GM18520 (cell line): ENCODE results near the gene DOCK4.
A peak's percentile ranks its signal among the peaks of the same experiment; 100 is the strongest.

Experiments
- ATAC-seq: cut with Tn5 transposase; IDR thresholded peaks from one replicate; pipeline ENCODE4 v1.9.1; 2021; ENCODE audit not compliant: unreplicated experiment

Gene DOCK4

DNA sequence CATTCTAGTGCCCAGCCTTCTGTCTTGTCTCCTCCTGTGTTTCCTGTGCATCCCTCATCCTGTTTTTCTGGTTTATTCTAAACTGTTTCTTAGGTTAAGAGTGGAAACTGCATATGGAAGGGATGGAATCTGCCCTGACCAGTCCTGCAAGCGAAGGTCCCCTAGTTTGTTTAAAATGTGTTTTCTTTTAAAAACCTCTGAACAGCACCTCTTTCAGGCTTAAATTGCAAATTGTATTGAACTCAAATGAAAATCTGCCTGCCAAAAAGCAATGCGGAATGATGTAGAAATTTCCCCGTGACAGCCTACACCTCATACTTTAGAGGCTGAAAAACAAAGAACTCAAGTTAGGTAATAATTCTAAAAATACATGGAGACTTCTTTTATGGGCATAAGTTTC lies 421.1 kb downstream of the DOCK4 start:
- no peak for ATAC-seq

DNA sequence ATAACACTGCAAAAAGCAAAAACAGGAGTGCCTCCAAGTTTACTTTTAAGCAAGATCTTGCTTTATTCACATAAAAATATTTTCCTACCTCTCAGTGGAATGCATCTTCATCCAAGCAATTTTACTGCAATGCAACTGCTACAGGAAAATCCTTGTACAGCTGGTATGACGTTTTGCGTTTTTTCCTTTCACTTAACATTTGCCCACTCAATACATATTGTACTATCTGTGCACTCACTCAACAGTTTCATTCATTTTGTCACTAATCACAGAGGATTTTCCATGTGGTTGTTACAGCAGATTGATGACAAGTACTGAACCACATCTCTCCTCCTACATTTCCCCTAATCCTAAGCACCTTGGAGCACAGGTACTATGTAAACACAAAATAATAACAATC lies 421.9 kb downstream of the DOCK4 start:
- no peak for ATAC-seq

DNA sequence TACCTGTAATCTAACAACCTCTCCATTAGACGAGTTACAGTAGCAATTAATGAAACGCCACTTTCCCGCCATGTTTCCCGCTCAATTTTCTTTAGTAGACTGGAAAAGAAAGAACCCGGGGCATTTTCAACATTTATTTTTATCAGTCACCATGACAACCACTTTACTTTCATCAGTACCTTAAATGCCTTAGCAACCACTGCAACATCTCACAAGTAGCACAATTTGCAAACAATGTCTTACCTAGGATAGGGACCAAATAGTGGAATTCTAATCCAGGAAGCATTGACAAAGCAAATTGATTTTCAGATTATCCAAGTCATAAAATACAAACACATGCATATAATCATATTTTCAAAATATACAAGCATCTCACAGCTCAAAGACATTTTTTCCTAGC lies 422.3 kb downstream of the DOCK4 start:
- ATAC-seq = no peak

DNA sequence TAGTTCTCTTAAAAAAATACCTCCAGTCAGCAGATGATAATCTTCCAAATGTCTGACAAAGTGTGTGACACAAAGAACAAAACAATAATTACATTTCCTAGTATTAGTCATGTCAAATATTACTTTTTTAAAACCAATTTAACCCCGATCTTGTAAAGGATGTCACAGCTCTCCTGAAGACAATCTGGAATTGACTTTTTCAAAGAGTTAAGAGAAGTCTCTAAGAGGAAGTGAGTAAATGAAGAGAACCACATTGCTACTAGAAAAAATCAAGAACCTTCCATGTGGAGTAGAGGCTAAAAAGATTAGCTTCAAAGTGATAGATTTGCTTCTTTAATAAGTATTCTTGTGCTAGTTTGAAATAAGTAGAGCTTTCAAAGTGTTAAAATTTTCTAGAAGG lies 425.7 kb downstream of the DOCK4 start:
- no peak for ATAC-seq

DNA sequence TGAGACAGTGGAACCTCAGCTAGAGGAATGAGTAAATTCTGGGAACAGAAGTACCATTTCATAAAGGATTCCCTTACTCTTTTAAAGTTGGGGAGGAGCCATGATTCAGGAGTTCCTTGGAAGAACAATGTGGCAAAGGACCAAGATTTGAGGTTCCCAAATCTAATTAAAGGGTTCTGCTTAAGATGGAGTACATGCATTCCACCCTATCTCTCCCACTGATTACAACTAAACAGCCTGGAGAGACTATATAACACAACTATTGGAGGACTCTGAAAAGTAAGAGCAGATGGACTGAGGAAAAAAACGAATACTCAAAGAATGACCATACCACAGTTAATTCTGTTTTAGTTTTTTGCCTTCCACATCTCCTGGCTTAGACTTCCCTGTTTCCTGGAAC lies 431.0 kb downstream of the DOCK4 start:
- no peak for ATAC-seq

DNA sequence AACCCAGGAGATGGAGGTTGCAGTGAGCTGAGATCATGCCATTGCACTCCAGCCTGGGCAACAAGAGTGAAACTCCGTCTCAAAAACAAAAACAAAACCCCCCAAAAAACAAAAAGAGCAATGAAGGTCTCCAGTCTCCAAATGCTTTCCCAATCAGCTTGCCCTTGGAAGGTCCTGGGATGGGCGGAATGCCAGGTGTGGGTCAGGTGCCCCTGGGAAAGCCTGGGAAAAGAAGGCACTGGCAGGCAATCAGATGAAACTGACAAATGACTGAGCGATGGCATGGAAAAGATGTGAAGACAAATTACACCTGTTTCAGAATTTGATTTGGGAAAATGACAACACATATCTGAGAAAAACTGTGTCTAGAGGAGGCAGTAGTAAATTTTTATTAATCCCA lies 433.5 kb downstream of the DOCK4 start:
- no peak for ATAC-seq

DNA sequence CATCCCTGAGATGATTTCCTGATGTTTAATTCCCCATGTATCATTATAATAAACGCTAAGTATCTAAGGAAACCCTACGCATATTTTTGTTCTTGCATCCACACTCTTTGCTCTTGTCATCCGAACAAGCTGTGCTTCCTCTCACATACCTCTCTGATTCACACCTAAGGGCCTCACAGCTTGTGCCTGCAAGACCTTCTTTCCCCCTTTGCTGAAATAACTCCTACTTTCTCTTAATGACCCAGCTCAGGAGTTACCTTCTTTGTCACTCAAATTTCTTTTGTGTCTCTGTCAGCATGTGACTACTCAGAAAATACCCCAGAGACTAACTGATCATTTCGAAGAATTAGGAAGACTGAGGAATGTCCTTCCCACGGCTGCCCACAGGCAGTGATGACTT lies 434.6 kb downstream of the DOCK4 start:
- no peak for ATAC-seq

DNA sequence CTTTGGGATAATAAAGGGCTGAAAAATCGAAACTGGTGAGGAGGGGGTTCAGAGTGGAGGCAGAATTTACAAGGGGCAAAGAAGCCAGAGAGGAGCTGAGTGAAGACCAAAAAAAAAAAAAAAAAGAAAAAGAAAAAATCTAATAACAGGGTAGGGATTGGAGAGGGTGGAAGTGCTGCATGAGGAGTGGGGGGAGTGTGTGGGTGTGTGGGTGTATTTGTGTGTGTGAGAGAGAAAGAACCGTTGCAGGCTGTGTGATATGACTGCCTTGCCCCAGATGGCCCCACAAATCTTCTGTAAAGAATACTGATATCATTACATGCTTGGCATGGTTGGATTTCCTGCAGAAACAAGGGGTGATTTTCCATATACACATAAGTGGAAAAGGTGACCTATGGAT lies 436.1 kb downstream of the DOCK4 start:
- no peak for ATAC-seq

DNA sequence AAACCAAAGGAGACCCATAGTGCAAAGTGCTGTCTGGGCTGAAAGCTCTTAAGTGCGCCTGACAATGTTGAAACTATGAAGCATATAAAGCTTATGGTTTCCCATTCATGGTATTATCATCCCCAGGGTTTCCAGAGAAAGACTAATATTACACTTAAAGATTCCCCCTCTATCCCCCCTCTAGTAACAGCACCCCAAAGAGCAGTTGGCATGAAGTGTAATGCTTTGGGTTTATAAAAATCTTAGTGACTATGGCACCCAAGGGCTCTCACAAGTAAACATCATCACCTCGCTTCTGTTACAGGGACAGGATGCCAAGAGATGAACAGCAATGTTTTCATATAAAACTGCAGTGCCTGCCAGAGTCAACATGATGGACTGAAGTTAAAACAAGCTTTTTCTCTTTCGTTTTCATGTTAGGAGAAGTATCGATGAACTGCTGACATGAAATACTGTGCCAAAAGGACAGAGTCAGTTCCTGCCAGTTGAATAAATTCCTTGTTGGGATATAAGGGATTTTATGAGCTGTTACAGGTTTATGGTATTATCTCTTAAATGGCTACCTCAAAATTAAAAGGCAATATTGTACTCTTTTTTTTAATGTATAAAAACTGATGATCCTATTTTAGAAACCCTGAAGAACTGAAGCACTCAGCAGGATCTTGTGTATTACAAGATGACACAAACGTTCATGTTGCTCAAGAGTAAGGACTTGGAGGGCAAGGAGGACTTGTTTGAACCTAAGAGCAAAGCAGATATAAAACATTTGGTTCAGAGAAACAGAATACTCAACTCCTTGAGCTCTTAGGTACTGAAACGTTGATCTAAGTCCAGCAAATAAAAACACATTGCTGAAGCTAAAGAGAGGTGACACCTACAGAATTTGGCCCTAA lies 440.2 kb downstream of the DOCK4 start:
- ATAC-seq = no peak

DNA sequence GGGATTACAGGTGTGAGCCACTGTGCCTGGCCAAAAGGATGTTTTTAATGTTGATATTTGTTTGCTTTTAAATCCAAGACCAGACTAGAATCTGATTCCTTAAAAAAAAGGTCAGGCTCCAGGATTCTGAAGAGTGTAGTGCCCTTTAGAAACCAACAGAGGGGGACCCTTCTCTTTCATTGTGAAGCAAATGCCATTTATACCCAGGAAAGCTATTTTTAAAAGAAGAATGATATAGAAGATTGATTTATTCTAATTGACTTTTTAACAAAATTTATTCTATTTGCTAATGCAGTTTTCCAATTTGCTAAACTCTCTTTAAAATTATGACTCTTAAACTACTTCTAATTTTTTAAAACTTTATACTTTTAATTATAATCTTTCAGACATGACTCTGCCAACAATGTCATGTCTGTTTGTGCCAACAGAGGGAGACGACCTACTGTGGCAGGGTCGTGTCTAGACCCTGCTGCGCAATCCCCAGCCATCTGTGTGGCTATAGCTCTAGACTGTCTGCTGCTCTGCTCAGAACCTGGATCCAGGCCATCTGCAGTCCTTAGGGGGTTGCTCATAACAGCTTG lies 442.9 kb downstream of the DOCK4 start:
- no peak for ATAC-seq

DNA sequence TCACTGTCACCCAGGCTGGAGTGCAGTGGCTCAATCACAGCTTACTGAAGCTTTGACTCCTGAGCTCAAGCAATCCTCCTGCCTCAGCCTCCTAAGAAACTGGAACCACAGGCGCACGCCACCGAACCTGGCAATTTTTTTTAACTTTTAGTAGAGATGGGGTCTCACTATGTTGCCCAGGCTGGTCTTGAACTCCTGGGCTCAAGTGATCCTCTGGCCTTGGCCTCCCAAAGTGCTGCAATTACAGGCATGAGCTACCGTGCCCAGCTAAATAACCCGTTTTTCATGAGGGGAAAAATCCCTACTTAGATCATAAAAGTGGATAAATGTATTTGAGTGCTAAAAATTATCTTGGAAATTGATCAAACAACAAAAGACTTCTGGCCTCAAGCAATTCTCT lies 443.4 kb downstream of the DOCK4 start:
- ATAC-seq = no peak

DNA sequence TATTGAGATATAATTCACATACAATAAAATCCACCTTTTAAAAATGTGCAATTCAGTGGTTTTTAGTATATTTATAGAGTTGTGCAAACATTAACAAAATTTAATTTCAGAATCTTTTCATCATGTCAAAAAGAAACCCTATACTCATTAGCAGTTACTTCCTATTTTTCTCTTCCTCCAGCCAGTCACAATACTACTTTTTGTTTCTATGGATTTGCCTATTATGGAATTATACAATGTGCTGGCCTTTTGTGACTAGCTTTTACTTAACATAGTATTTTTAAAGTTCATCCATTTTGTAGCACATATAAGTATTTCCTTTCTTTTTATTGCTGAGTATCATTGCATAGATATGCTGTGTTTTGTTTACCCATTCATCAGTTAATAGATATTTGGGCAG lies 444.0 kb downstream of the DOCK4 start:
- ATAC-seq = no peak

DNA sequence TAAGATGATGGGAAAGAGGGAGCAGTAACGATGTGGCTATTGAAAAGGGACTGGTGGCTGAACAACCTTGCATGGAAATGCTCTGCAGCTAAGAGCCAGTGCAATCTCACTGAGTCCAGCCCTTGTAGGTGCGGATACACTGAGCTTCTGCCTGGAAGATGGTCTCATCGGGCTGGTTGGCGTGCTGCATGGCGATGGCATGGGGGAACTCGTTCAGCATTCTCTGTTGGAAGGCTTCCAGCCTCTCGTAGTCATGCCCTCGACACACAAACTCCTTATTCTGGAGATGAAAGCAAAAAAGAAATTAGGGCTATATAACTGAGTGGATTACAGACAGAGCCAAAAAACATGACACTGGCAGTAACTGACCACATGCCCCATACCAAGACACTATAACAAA lies 446.2 kb downstream of the DOCK4 start:
- ATAC-seq = no peak

DNA sequence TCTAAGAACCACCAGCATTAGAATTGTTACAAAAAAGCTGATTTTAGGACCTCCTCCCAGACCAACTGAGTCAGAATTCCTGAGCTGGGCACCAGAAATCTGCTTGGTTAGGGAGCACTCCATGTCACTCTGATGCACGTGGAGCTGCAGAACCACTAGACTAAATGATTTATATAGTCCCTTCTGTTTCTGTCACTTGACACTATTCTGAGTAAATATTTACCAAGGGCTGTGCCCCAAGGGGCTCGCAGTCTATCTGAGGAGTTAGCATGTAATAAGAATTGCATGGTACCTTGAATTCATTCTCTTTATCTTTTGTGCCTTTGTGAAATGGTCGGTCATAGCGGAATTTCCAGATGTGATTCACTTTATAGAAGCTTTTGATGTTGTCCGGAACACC lies 447.9 kb downstream of the DOCK4 start:
- ATAC-seq = no peak

DNA sequence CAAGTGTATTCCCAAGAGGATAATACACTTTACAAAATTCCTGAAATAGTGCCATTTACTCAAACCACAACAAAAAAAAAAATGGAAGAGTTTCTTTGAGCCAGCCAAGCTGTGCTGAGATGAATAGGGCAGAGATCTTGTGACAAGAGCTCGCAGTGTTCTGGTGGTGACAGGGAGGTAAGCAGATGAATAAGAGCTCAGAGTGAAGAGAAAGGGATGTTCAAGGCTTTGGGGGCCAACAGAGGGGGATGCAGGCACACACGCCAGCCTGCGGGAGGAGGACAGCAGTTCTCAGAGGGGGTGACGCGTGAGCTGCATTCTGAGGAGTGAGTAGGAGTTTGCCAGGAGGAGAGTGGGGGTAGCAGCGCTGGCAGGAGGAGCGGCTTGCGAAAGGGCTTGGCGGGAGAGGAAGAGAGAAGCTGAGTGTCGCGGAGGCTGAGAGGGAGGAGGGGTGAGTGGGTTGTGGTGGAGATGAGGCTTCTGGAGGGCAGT lies 449.5 kb downstream of the DOCK4 start:
- no peak for ATAC-seq

DNA sequence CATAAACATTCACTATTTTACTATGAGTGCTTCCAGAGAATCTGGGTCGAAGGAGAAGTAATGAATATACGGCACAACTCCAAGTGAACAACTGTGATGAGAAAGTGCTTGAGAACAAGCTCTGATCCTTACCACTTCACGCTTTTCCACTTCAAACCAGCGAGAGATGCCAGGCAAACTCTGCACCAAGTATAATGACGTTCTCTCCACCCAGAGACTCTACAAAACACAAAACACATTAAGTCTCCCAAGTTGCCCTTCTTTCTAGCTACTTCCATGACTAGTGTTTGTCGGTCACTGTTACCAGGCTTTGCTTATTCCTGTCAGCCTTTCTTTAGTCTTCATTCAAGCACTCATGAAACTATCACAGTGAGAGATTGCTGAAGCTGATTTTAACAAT lies 450.8 kb downstream of the DOCK4 start:
- no peak for ATAC-seq

DNA sequence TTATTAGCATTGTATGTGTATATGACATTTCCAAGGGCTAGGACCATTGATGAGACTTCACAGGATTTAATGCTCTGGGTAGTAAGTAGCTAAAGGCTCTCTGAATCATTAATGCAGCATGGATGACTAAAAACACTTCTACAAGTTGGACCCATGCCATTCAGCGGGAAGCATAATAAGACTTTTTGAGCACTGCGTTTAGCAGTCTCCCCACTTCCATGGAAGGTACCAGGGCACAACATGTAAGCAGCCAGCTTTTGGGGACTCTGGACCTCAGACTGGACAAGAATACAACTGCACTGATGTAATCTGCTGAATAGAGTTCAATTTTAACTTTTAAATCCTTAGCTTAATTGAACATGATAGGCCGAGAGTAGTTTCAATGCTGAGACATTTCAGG lies 452.2 kb downstream of the DOCK4 start:
- no peak for ATAC-seq

DNA sequence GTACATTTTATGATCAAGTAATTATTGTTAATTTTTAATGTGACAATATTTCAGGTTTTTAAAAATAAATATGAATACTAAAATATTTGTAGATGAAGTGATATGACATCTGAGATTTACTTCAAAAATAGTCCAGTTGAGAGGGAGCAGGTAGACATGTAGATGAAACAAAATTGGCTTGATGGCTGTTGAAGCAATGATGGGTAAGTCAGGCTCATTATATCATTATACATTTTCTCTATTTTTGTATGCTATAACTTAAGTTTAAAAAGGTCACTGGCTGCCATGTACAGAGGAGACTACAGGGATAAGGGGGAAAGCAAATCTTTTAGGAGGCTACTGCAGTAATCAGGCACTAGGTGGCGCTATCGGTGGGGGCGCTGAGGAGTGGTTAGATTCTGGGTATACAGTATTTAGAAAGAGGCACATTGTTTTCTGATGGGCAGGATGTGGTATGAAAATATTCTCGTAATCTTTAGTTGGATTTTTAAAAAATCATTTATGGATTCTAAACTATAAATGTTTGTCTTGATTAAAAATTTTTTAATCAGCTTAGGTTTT lies 454.1 kb downstream of the DOCK4 start:
- ATAC-seq = peak; percentile 65

DNA sequence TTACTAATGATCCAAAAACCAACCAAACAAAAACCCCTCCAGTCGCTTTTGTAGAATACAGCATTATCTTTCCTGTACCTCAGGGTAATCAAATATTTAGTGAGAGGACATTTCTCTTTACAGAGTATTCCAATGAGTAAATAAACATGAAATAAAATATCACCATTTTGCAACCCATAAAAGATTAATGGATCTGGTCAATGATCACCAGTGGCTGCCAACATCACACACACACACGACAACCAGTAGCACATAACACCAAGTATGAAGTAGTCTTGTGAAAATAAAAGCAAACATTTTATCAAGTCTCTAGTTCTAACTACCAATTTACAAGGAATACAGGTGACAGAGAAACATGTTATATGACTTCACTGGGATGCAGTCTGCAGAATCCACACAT lies 455.3 kb downstream of the DOCK4 start:
- no peak for ATAC-seq

DNA sequence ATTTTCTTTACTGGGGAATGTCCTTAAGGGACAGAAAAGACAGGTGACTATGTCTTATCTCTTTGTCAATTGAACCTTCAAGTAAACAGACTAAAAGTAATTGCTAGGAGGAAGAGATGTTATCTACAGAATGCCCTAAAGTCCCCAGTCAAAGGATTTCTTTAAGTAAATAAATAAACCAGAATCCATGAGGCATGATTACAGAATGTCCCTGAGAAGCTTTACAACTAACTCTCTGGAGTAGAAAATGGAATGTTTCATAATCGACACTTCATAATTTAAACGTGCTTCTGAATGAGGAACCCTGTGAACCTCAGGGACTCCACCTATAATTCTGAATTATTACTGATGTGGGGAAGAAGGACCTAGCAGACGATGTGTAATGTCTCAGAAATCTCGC lies 456.0 kb downstream of the DOCK4 start:
- ATAC-seq = no peak

DNA sequence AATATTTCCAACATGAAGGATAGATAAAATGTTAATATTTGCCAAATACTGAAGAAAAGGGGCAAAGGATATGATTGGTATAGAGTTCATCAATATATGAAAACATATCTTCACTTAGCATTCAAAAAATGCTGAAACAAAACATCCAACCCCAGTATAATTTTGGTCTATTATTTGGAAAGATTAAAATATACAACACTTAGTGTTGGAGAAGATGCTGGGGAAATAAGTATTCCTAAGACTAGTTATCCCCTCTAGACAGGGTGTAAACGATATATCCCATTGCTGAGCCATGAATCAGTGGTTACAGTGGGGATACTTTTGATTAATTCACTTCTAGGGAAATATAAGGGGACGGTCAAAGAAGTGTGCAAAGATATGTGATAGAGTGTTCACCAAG lies 456.6 kb downstream of the DOCK4 start:
- no peak for ATAC-seq

DNA sequence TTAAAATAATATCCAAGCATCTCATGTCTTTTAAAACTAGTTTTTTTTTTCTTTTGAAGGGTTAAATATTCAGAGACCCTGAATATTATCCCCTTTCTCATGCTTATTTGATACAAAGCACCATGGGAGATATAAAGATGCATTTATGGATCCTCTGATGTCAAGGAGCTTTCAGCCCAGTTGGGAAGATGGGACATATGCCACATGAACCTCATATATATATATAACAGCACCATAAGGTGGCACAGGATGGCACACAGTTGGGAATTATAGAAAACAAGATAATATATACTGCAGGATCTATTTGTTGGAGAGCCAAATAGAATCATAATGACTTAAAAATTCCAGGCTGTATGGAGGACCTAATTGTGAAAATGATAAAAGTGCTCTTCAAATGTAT lies 458.5 kb downstream of the DOCK4 start:
- no peak for ATAC-seq
